ENCODE data around the gene FAM149B1.
"Not testable (repeated sequence)": the region's sequence is repeated elsewhere in the genome, so short reads cannot be mapped to it uniquely, and the experiment has no call there.

FAM149B1 gene

GRCh38 chr10:73167783-73168464 lies at the start of gene FAM149B1, which contains the start of gene ECD:
Gene FAM149B1, plus strand, starts transcription at chr10:73168119. Its CDS starts 221 bp downstream, at chr10:73168340.
Gene ECD, minus strand, starts transcription at chr10:73168008. Its CDS starts 4,071 bp downstream, at chr10:73163937.
- peak; percentile 97 for DNase-seq

GRCh38 chr10:73119457-73119856 lies 48.5 kb upstream of the FAM149B1 start:
- no peak for DNase-seq

DNA sequence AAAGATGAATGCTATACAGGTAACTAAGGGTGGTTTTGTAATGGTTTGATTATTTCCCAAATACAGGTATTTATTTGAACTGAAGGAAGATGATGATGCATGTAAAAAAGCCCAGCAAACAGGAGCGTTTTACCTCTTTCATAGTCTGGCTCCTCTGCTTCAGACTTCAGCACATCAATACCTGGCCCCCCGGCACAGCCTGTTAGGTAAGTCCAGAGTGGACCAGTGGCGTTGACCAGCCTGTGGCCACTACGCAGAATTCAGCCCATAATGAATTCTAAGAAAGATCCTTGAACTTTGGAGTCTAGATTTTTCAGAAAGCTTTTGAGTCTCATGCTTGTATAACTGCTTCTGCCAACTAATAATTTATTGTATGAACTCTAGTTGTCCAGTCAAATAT lies 48.0 kb upstream of the FAM149B1 start:
- DNase-seq: no peak

GRCh38 chr10:73126343-73126742 lies 41.6 kb upstream of the FAM149B1 start:
- no peak for DNase-seq

- no peak for DNase-seq
Measured at GRCh38 chr10:73131301-73131700, 36.6 kb upstream of the FAM149B1 start.

DNA sequence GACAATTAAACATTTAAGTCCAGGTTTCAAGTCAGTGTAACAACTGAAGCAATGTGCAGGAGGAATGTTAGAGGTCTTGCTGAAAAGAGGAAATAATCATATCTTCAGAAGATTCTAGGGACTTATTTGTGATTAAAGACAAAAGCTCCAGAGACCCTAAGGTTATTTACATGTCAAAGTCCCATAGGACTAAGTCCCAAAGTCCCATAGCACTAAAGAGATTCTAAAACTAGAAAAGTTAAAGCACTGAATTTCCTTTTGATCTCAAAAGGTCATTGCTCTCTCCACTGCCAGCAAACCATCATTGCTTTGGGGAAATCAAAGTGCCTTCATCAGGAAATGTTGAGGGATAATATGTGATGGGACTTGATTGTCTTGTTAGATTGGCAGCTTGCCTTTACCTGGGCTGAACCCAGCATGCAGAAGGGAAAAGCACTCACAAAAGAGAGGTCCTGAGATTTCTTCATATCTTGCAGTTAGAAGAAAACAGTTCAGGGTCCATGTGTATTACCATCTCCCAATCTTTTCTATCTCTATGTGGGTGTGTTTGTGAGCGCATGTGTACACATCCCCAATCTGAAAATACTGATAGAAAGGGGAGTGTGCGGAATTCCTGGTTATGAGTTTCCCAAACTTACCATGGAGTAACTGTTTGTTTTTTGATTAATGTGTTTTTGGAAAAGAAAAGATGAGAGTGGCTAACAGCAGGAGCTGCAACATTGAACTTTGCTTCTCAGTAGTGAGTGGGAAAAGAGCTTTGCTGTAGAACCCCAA lies 35.8 kb upstream of the FAM149B1 start:
- DNase-seq: no peak

DNA sequence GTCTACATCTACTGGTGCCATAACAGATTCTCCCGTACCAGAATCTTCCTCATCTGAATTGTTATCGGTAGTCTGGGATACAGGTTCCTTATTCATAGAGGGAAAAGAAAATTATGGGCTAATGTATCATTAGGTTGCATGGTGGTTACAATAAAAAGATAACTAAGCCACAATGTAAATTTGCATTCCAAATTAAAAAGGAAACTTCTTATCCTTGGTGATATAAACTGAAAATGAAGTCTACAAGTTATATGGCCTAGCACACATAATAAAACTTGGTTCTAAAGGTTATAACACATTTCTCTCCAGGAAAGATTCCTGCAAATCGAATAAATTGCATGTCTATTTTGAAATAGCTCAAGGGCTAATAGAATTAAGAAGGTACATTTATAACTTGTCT lies 33.2 kb upstream of the FAM149B1 start:
- no peak for DNase-seq

DNA sequence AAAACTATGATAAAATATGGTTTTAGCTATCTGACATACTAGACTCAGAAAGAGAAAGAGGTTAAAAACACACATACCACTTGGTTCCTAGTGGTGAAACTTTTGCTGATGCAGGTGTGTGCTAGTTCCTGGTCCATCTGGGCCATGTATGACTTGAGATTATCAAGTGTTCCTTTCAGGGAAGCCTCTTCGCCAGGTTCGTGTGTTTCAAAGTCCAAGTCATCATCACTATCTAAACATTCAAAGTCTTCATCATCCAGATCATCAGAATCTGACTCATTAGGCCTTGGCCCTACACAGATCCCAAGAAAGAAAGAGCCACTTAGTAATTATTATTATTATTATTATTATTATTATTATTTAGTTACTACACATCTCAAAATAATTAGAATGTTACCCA lies 31.3 kb upstream of the FAM149B1 start:
- DNase-seq: no peak

- DNase-seq: no peak
Measured at GRCh38 chr10:73139251-73139650, 28.7 kb upstream of the FAM149B1 start.

- DNase-seq: no peak
Measured at GRCh38 chr10:73141603-73142002, 26.3 kb upstream of the FAM149B1 start.

GRCh38 chr10:73150633-73151413 lies 17.1 kb upstream of the FAM149B1 start:
- not testable (repeated sequence) for DNase-seq

- DNase-seq: no peak
Measured at GRCh38 chr10:73152009-73152408, 15.9 kb upstream of the FAM149B1 start.

- no peak for DNase-seq
Measured at GRCh38 chr10:73156054-73156453, 11.9 kb upstream of the FAM149B1 start.

- peak; percentile 40 for DNase-seq
Measured at GRCh38 chr10:73159038-73159648, 8.8 kb upstream of the FAM149B1 start.

DNA sequence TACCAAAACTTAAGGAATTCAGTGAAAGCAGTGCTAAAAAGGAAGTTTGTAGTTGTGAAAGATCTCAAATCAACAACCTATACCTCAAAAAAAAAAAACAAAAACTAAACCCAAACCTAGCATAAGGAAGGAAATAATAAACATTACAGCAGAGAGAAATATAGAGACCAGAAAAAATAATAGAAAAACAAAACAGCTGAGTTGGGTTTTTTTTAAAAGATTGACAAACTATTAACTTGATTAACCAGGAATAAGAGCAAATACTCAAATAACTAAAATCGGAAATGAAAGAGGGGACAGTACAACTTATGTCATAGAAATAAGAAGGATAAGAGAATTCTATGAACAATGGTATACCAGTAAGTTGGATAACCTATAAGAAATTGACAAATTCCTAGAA lies 6.8 kb upstream of the FAM149B1 start:
- DNase-seq: no peak

DNA sequence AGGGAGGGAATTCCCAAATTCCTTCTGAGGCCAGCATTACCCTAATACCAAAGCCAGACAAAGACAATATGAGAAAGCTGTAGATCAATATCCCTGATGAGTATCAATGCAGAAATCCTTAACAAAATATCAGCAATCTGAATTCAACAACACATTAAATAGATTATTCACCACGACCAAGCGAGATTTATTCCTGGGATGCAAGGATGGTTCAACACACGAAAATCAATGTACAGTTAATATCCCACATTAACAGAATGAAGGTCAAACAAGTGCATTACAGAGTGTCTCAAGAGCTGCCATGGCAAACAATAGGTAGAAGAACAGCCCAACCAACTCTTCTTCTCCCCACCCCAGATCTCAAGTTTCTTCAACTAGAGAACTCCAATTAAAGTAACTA lies 6.3 kb upstream of the FAM149B1 start:
- DNase-seq: no peak

GRCh38 chr10:73163096-73163495 lies 4.8 kb upstream of the FAM149B1 start:
- no peak for DNase-seq

GRCh38 chr10:73166972-73167371 lies 947 bp upstream of the FAM149B1 start:
- DNase-seq: no peak

- no peak for DNase-seq
Measured at GRCh38 chr10:73167458-73167782, 499 bp upstream of the FAM149B1 start.

DNA sequence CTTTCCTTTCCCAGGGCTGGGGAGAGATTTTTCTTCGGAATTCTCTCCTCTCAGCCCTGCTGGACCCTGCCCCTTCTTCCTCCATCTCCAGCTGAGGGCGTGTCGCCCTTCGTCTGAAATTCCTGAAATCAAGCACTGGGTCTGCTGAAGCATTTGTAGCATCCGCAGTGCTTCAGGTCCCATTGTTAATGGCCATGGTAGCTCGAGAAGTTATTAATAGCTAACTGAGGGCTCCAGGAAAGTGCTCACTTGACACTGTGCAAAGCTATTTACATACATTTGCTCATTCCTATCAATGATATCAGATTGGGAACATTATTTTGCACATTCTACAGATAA lies 515 bp downstream of the FAM149B1 start:
- no peak for DNase-seq

GRCh38 chr10:73169320-73169719 lies 1.4 kb downstream of the FAM149B1 start:
- DNase-seq: no peak

DNA sequence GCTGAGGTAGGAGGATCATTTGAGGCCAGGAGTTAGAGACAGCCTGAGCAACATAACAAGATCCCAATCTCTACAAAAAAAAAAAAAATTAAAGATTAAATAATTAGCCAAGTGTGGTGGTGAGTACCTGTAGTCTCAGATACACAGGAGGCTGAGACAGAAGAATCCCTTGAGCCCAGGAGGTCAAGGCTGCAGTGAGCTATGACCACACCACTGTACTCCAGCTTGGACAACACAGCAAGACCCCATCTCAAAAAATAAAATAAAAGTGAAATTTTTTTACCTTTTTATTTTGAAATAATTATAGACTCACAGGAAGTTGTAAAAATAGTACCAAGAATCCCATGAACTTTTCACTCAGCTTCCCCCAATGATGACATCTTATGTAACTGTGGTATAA lies 4.9 kb downstream of the FAM149B1 start:
- DNase-seq: no peak

- no peak for DNase-seq
Measured at GRCh38 chr10:73174148-73174925, 6.4 kb downstream of the FAM149B1 start.
